Stomach (tissue), 9 donors: ENCODE results near the gene SDK2. TPM values are rescaled to one million over a fixed set of nuclear protein-coding genes. Genes with fewer than 3 reads are reported as not detected.
A peak's percentile ranks its signal among the peaks of the same experiment; 100 is the strongest.

Experiments
- DNase-seq, 2 donors: peaks; one replicate each; pipeline versions ENCODE4 v3.0.0 to v3.0.0-alpha.2; 2013 to 2019
- H3K27ac ChIP-seq, 5 donors: fragments of 200-600 bp in 4 of 5; sonication (generic) in 4 of 5; one replicate each; pipeline ENCODE4 v1.5.1; 2013 to 2019; ENCODE audit warnings: mild to moderate bottlenecking in 1 of 5, moderate library complexity in 1 of 5
- H3K27me3 ChIP-seq, 3 donors: fragments of 200-600 bp; sonication (generic); one replicate each; pipeline ENCODE4 v1.5.1; 2017 to 2019; ENCODE audit warnings: mixed run types in 1 of 3
- H3K36me3 ChIP-seq, 4 donors: fragments of 200-600 bp; sonication (generic); 1 replicate in 3 of 4; 2 replicates in 1 of 4; pipeline ENCODE4 v1.5.1; 2016 to 2019
- H3K4me1 ChIP-seq, 4 donors: fragments of 200-600 bp; sonication (generic); one replicate each; pipeline ENCODE4 v1.5.1; 2016 to 2019
- H3K4me3 ChIP-seq, 4 donors: fragments of 200-600 bp; sonication (generic) in 3 of 4; one replicate each; pipeline ENCODE4 v1.5.1; 2016 to 2019; ENCODE audit warnings: mild to moderate bottlenecking in 1 of 4
- H3K9me3 ChIP-seq, 4 donors: fragments of 200-600 bp; sonication (generic); one replicate each; pipeline ENCODE4 v1.5.1; 2016 to 2019
- CTCF ChIP-seq, 7 experiments: fragments of 450-650 bp in 4 of 7; fragments of 200-600 bp in 3 of 7; sonication (generic) in 3 of 7; IDR thresholded peaks; one replicate each; pipeline ENCODE4 v1.5.1; 2016 to 2019; ENCODE audit warnings: antibody characterized with exemption in 7 of 7, control low read depth in 2 of 7, mild to moderate bottlenecking in 1 of 7
- EP300 ChIP-seq: sonication (generic); formaldehyde crosslinking; IDR thresholded peaks from one replicate; pipeline ENCODE4 v1.6.1; 2017; ENCODE audit warnings: antibody characterized with exemption
- POLR2A ChIP-seq, 4 donors: fragments of 450-650 bp; IDR thresholded peaks; one replicate each; pipeline ENCODE4 v1.6.1; 2016; ENCODE audit warnings: antibody characterized with exemption in 4 of 4, control low read depth in 2 of 4, mild to moderate bottlenecking in 1 of 4, moderate library complexity in 1 of 4
- POLR2AphosphoS5 ChIP-seq, 3 donors: sonication (generic); formaldehyde crosslinking; IDR thresholded peaks; one replicate each; pipeline ENCODE4 v1.6.1; 2016; ENCODE audit warnings: antibody characterized with exemption in 3 of 3
- WGBS, 5 donors: extraction: QIAGEN DNeasy Blood & Tissue Kit in 3 of 5; methylation state at CpG; one replicate each; pipeline versions ENCODE4 v1.1.5 to v1.1.7; 2013 to 2018; 5-methylcytosine and 5-hydroxymethylcytosine counted together
- intact Hi-C: fragments of 100-400 bp; cut with DNase I; formaldehyde crosslinking; loops from one replicate; pipeline ENCODE4 v1.15.1; 2023; ENCODE audit warnings: low total_unique reads
- polyA plus RNA-seq, 3 donors: library from polyadenylated mRNA; stranded (reverse); fragments of 200-250 nt; gene quantifications; one replicate each; pipeline ENCODE4 v1.2.3, GENCODE V29; 2013
- total RNA-seq, 5 donors: library from RNA; depleted of rRNA; stranded (reverse); fragments of >200 nt; gene quantifications; one replicate each; pipeline versions ENCODE4 v1.1.0 to v1.2.3, GENCODE V29; 2014 to 2016
- donor health status: healthy with polysubstance abuse.
- donor health status: Bipolar disorder and iron deficiency.
- donor health status: healthy.

SDK2 gene
- total and polyA plus RNA-seq, 8 donors: under 0.01 to 9.6 (median 0.44) TPM; not detected in 1

GRCh38 chr17:73616873-73617404 is 27.3 kb downstream of the SDK2 start:
- Histone ChIP-seq H3K36me3 (no peaks in the 10 kb centered on the region), H3K9me3 (peaks cover 0 to 8% (median 0%) of the 10 kb centered on the region in 4 donors), H3K27me3 (peaks cover 0 to 34% (median 5%) of the 10 kb centered on the region in 3 donors), H3K4me3 (no peak overlapping the region), H3K4me1 (no peaks in the 10 kb centered on the region), H3K27ac (no peak overlapping the region)
- no peak for DNase-seq
- TF ChIP-seq POLR2A (IDR thresholded peaks at IDR 0.05) (no peak), CTCF (IDR thresholded peaks at IDR 0.05) (no peak), EP300 (no peak), POLR2AphosphoS5 (IDR thresholded peaks at IDR 0.05) (no peak)
- intact Hi-C loops: no loop called here
- WGBS, 5 donors: 66 to 76% (median 74%) methylated on average over 8 of the region's 8 CpGs

- 32 to 51% (median 45%) methylated on average over 15 of the region's 15 CpGs for WGBS, 5 donors
- Histone ChIP-seq H3K27ac (no peak overlapping the region), H3K4me3 (no peak overlapping the region), H3K36me3 (no peaks in the 10 kb centered on the region), H3K4me1 (no peaks in the 10 kb centered on the region), H3K9me3 (peaks cover 0 to 8% (median 0%) of the 10 kb centered on the region in 4 donors), H3K27me3 (peaks cover 0 to 40% (median 5%) of the 10 kb centered on the region in 3 donors)
- intact Hi-C loops: no loop called here
- no peak for DNase-seq
- TF ChIP-seq POLR2AphosphoS5 (IDR thresholded peaks at IDR 0.05) (no peak), POLR2A (IDR thresholded peaks at IDR 0.05) (no peak), EP300 (no peak), CTCF (IDR thresholded peaks at IDR 0.05) (no peak)
Observed at GRCh38 chr17:73616120-73616872, 27.9 kb downstream of the SDK2 start.

- 57 to 73% (median 59%) methylated on average over 8 to 9 of the region's 9 CpGs for WGBS, 5 donors
- intact Hi-C loops: no loop called here
- H3K9me3 ChIP-seq: peaks cover 0 to 8% (median 0%) of the 10 kb centered on the region in 4 donors
- no peaks in the 10 kb centered on the region for H3K36me3 ChIP-seq
- H3K4me1 ChIP-seq: no peaks in the 10 kb centered on the region
- peaks cover 0 to 54% (median 5%) of the 10 kb centered on the region in 3 donors for H3K27me3 ChIP-seq
- TF ChIP-seq POLR2AphosphoS5 (IDR thresholded peaks at IDR 0.05) (no peak), POLR2A (IDR thresholded peaks at IDR 0.05) (no peak), EP300 (no peak), CTCF (IDR thresholded peaks at IDR 0.05) (no peak)
- H3K27ac ChIP-seq: no peak overlapping the region
- DNase-seq: no peak
- H3K4me3 ChIP-seq: no peak overlapping the region
Observed at GRCh38 chr17:73614256-73614655, 30.0 kb downstream of the SDK2 start.

GRCh38 chr17:73613271-73614233 is 30.7 kb downstream of the SDK2 start:
- Histone ChIP-seq H3K4me1 (no peaks in the 10 kb centered on the region), H3K27me3 (peaks cover 0 to 54% (median 5%) of the 10 kb centered on the region in 3 donors), H3K4me3 (no peak overlapping the region), H3K36me3 (no peaks in the 10 kb centered on the region), H3K9me3 (peaks cover 0 to 3% (median 0%) of the 10 kb centered on the region in 4 donors), H3K27ac (no peak overlapping the region)
- DNase-seq: peak in 1 of 2 donors; percentile 76
- 35 to 53% (median 39%) methylated on average over 22 to 23 of the region's 23 CpGs for WGBS, 5 donors
- intact Hi-C loops: no loop called here
- no peak for TF ChIP-seq POLR2AphosphoS5 (IDR thresholded peaks at IDR 0.05)
- TF ChIP-seq CTCF (IDR thresholded peaks at IDR 0.05): no peak
- no peak for TF ChIP-seq EP300
- no peak for TF ChIP-seq POLR2A (IDR thresholded peaks at IDR 0.05)
